ENCODE results near the gene PHF21B. TPM values are rescaled to one million over a fixed set of nuclear protein-coding genes. Genes with fewer than 3 reads are reported as not detected.
A peak's percentile ranks its signal among the peaks of the same experiment; 100 is the strongest.

PHF21B gene
- total and polyA plus RNA-seq, 5 donors from 2014 or later: not detected

DNA sequence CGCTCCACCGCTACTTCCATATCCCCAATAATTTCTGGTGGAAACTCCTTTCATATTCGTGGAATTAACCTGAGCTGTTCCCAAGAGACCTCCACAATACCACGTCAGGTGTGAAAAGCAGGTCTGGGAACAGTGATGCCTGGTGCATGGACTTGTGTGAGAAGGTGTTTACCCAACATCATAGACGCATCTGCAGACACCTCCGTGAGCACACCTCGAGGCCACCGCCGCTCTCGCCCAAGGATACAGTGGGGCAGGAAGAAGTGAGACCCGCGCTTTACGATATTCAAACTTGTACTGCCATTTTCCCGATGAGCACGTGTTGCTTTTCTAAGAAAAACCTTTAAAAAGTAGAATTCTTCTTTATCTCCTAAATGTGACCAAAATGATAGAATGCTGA lies 8.2 kb downstream of the PHF21B start:
- no peaks in the 10 kb centered on the region for H3K36me3 ChIP-seq (ENCODE audit: control insufficient read depth, insufficient read depth, low read length)
- Mint-ChIP-seq H3K4me1 (peaks cover 0 to 6% (median 4%) of the 10 kb centered on the region in 4 donors), H3K4me3 (no peak overlapping the region), H3K27ac (no peak overlapping the region), H3K36me3 (no peaks in the 10 kb centered on the region), H3K9me3 (peaks cover 0 to 5% (median 0%) of the 10 kb centered on the region in 7 donors), H3K27me3 (peaks cover 44% of the 10 kb centered on the region)
- DNase-seq (no peak), ATAC-seq (ENCODE audit: low read depth in 2 of 2) (no peak)
- no peak overlapping the region for H3K27ac ChIP-seq (ENCODE audit: insufficient read depth, low read length, poor library complexity, severe bottlenecking)
- peaks cover 4% of the 10 kb centered on the region for H3K4me1 ChIP-seq (ENCODE audit: control insufficient read depth, insufficient read depth, low read length, poor library complexity, severe bottlenecking)
- peaks cover 16% of the 10 kb centered on the region for H3K27me3 ChIP-seq (ENCODE audit: control insufficient read depth, insufficient read depth, low read length)
- no peaks in the 10 kb centered on the region for H3K9me3 ChIP-seq (ENCODE audit: control insufficient read depth in 2 of 2, low read length in 2 of 2)
- no peak overlapping the region for H3K4me3 ChIP-seq (ENCODE audit: low read depth, low read length)

DNA sequence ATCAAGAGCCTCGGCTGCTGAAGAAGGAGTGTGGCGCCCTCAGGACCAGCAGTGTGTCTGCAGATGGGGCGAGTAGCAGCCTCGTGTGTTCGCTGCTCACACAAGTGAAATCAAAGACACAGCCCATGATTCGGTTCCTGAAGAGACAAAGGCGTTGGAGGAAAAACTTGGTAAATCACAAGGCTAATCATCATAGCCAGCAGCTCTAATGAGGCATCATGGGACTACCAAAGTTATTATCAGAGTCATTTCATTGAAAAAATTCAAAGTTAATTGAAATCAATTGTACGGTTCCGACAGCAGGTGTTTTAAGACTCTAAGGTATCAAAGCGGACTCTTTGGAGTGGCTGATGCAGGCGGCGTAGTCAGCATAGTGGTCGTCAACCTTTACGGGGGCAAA lies 9.5 kb downstream of the PHF21B start:
- ATAC-seq (ENCODE audit: low read depth in 2 of 2) (no peak), DNase-seq (no peak)
- Mint-ChIP-seq H3K9me3 (peaks cover 0 to 4% (median 0%) of the 10 kb centered on the region in 7 donors), H3K36me3 (no peaks in the 10 kb centered on the region), H3K4me1 (no peaks in the 10 kb centered on the region), H3K27ac (no peak overlapping the region), H3K27me3 (peaks cover 31% of the 10 kb centered on the region), H3K4me3 (no peak overlapping the region)
- Histone ChIP-seq H3K27ac (ENCODE audit: insufficient read depth, low read length, poor library complexity, severe bottlenecking) (no peak overlapping the region), H3K9me3 (ENCODE audit: control insufficient read depth in 2 of 2, low read length in 2 of 2) (no peaks in the 10 kb centered on the region), H3K4me3 (ENCODE audit: low read depth, low read length) (no peak overlapping the region), H3K36me3 (ENCODE audit: control insufficient read depth, insufficient read depth, low read length) (no peaks in the 10 kb centered on the region), H3K27me3 (ENCODE audit: control insufficient read depth, insufficient read depth, low read length) (peaks cover 8% of the 10 kb centered on the region), H3K4me1 (ENCODE audit: control insufficient read depth, insufficient read depth, low read length, poor library complexity, severe bottlenecking) (no peaks in the 10 kb centered on the region)

DNA sequence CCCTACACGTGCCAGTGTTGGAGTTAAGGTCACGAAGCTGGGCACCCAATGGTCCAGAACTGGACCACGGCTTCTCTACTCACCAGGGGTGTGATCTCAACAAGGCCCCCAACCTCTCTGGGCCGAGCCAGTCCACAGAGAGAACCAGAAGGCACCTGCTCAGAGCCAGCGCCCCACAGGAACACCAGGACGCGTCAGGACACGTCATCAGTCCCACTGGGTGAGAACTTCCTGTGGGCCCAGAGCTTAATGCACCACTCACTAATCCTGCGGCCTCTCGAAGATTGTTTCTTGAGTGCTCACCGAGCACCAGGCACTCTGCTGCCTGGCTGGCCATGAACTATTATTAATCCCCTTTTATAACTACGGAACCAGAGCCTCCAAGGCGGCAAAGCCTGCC lies 10.1 kb downstream of the PHF21B start:
- no peaks in the 10 kb centered on the region for H3K4me1 Mint-ChIP-seq
- H3K4me3 Mint-ChIP-seq: no peak overlapping the region
- no peak overlapping the region for H3K27ac Mint-ChIP-seq
- H3K36me3 Mint-ChIP-seq: no peaks in the 10 kb centered on the region
- Histone ChIP-seq H3K4me3 (ENCODE audit: low read depth, low read length) (no peak overlapping the region), H3K36me3 (ENCODE audit: control insufficient read depth, insufficient read depth, low read length) (no peaks in the 10 kb centered on the region), H3K9me3 (ENCODE audit: control insufficient read depth in 2 of 2, low read length in 2 of 2) (no peaks in the 10 kb centered on the region), H3K4me1 (ENCODE audit: control insufficient read depth, insufficient read depth, low read length, poor library complexity, severe bottlenecking) (no peaks in the 10 kb centered on the region), H3K27ac (ENCODE audit: insufficient read depth, low read length, poor library complexity, severe bottlenecking) (no peak overlapping the region), H3K27me3 (ENCODE audit: control insufficient read depth, insufficient read depth, low read length) (peaks cover 3% of the 10 kb centered on the region)
- no peak for ATAC-seq (ENCODE audit: low read depth in 2 of 2)
- peaks cover 25% of the 10 kb centered on the region for H3K27me3 Mint-ChIP-seq
- DNase-seq: no peak
- peaks cover 0 to 4% (median 0%) of the 10 kb centered on the region in 7 donors for H3K9me3 Mint-ChIP-seq

DNA sequence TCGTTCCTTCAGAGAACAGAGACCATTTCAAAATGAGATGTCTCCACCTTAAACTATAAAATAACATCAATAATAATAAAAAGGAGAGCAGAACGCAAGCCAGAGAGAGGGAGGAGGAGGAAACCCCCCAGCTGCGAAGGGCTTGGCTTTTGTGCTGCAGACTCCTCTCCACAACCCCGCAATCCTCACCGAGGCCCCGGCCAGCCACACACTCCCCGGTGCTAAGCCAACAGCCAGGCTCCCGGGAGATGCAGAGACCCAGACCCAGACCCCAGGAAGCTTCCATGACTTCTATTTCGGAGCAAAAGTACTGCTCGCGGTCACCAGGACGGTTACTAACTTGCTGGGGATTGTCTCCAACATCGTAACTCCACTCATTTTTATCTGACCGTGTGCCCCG lies 10.6 kb downstream of the PHF21B start:
- Mint-ChIP-seq H3K27ac (no peak overlapping the region), H3K9me3 (peaks cover 0 to 4% (median 0%) of the 10 kb centered on the region in 7 donors), H3K27me3 (peaks cover 22% of the 10 kb centered on the region), H3K4me3 (no peak overlapping the region), H3K4me1 (no peaks in the 10 kb centered on the region), H3K36me3 (no peaks in the 10 kb centered on the region)
- DNase-seq (no peak), ATAC-seq (ENCODE audit: low read depth in 2 of 2) (no peak)
- H3K4me3 ChIP-seq (ENCODE audit: low read depth, low read length): no peak overlapping the region
- no peaks in the 10 kb centered on the region for H3K27me3 ChIP-seq (ENCODE audit: control insufficient read depth, insufficient read depth, low read length)
- no peaks in the 10 kb centered on the region for H3K36me3 ChIP-seq (ENCODE audit: control insufficient read depth, insufficient read depth, low read length)
- no peak overlapping the region for H3K27ac ChIP-seq (ENCODE audit: insufficient read depth, low read length, poor library complexity, severe bottlenecking)
- H3K4me1 ChIP-seq (ENCODE audit: control insufficient read depth, insufficient read depth, low read length, poor library complexity, severe bottlenecking): no peaks in the 10 kb centered on the region
- no peaks in the 10 kb centered on the region for H3K9me3 ChIP-seq (ENCODE audit: control insufficient read depth in 2 of 2, low read length in 2 of 2)

DNA sequence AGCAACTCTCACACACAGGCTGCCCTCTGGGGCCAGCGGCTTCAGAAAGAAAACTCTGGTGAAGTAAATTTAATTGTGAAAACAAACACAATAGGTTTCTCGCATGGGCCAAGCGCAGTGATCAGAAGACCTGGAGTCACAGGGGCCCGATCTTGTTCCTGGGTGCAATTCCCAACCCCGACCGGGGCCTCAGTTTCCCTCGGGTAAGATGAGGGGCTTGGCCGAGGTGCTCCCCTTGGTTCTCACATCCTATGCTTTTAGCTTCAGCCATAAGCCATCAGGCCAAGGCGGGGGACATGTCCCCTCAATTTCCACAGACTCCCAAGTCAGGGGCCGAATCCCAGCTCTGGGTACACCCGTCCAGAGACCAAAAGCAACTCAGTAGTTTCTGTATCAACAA lies 11.5 kb downstream of the PHF21B start:
- Histone ChIP-seq H3K36me3 (ENCODE audit: control insufficient read depth, insufficient read depth, low read length) (no peaks in the 10 kb centered on the region), H3K4me1 (ENCODE audit: control insufficient read depth, insufficient read depth, low read length, poor library complexity, severe bottlenecking) (no peaks in the 10 kb centered on the region), H3K27ac (ENCODE audit: insufficient read depth, low read length, poor library complexity, severe bottlenecking) (no peak overlapping the region), H3K9me3 (ENCODE audit: control insufficient read depth in 2 of 2, low read length in 2 of 2) (no peaks in the 10 kb centered on the region), H3K4me3 (ENCODE audit: low read depth, low read length) (no peak overlapping the region), H3K27me3 (ENCODE audit: control insufficient read depth, insufficient read depth, low read length) (no peaks in the 10 kb centered on the region)
- DNase-seq (no peak), ATAC-seq (ENCODE audit: low read depth in 2 of 2) (no peak)
- H3K4me3 Mint-ChIP-seq: no peak overlapping the region
- H3K9me3 Mint-ChIP-seq: peaks cover 0 to 4% (median 0%) of the 10 kb centered on the region in 7 donors
- no peaks in the 10 kb centered on the region for H3K4me1 Mint-ChIP-seq
- peaks cover 17% of the 10 kb centered on the region for H3K27me3 Mint-ChIP-seq
- no peak overlapping the region for H3K27ac Mint-ChIP-seq
- H3K36me3 Mint-ChIP-seq: no peaks in the 10 kb centered on the region

DNA sequence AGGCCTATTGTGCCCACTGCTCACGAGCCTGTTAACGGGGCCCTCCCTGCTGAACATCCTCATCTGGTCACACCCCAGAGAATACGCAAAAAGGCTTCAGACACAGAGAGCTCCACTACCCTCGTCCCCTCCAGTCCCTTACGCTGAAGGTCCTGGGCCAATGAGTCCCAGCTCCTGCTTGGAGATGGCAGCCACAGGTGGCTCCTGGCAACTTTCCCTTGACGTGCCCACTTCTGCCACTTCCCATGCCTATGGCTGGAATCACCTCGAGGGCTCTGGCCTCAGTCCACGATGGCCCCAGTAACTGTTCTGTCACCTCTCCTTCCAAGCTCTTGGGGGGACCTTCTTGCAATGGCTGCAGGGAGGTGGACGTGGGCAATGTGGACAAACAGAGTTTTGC lies 12.7 kb downstream of the PHF21B start:
- no peaks in the 10 kb centered on the region for H3K36me3 Mint-ChIP-seq
- ATAC-seq (ENCODE audit: low read depth in 2 of 2) (no peak), DNase-seq (no peak)
- H3K27me3 Mint-ChIP-seq: peaks cover 10% of the 10 kb centered on the region
- no peaks in the 10 kb centered on the region for H3K4me1 ChIP-seq (ENCODE audit: control insufficient read depth, insufficient read depth, low read length, poor library complexity, severe bottlenecking)
- no peaks in the 10 kb centered on the region for H3K4me1 Mint-ChIP-seq
- no peaks in the 10 kb centered on the region for H3K36me3 ChIP-seq (ENCODE audit: control insufficient read depth, insufficient read depth, low read length)
- H3K27ac ChIP-seq (ENCODE audit: insufficient read depth, low read length, poor library complexity, severe bottlenecking): no peak overlapping the region
- no peaks in the 10 kb centered on the region for H3K9me3 ChIP-seq (ENCODE audit: control insufficient read depth in 2 of 2, low read length in 2 of 2)
- no peak overlapping the region for H3K4me3 ChIP-seq (ENCODE audit: low read depth, low read length)
- H3K4me3 Mint-ChIP-seq: no peak overlapping the region
- H3K27me3 ChIP-seq (ENCODE audit: control insufficient read depth, insufficient read depth, low read length): no peaks in the 10 kb centered on the region
- H3K9me3 Mint-ChIP-seq: peaks cover 0 to 2% (median 0%) of the 10 kb centered on the region in 7 donors
- no peak overlapping the region for H3K27ac Mint-ChIP-seq

DNA sequence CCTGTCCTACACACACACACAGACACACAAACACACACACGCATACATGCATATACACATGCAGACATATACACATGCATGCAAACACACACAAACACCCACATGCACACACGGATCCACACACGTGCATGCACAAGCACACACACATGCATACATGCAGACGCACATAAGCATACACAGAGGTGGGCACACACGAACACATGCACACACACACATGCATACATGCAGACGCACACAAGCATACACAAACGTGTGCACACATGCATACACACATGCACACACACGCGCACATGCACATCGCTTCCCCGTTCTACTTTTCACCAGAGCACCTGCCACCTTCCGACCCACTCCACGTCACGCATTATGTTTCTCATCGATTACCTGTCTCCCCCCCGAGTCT lies 13.2 kb downstream of the PHF21B start:
- no peak overlapping the region for H3K27ac ChIP-seq (ENCODE audit: insufficient read depth, low read length, poor library complexity, severe bottlenecking)
- H3K36me3 Mint-ChIP-seq: no peaks in the 10 kb centered on the region
- ATAC-seq (ENCODE audit: low read depth in 2 of 2) (no peak), DNase-seq (no peak)
- H3K4me3 Mint-ChIP-seq: no peak overlapping the region
- peak overlapping the region in 1 of 3 donors; percentile 67 for H3K27ac Mint-ChIP-seq
- H3K36me3 ChIP-seq (ENCODE audit: control insufficient read depth, insufficient read depth, low read length): no peaks in the 10 kb centered on the region
- H3K9me3 Mint-ChIP-seq: peaks cover 0 to 2% (median 0%) of the 10 kb centered on the region in 7 donors
- no peaks in the 10 kb centered on the region for H3K27me3 ChIP-seq (ENCODE audit: control insufficient read depth, insufficient read depth, low read length)
- H3K4me1 Mint-ChIP-seq: no peaks in the 10 kb centered on the region
- H3K9me3 ChIP-seq (ENCODE audit: control insufficient read depth in 2 of 2, low read length in 2 of 2): no peaks in the 10 kb centered on the region
- no peak overlapping the region for H3K4me3 ChIP-seq (ENCODE audit: low read depth, low read length)
- H3K4me1 ChIP-seq (ENCODE audit: control insufficient read depth, insufficient read depth, low read length, poor library complexity, severe bottlenecking): no peaks in the 10 kb centered on the region
- peaks cover 8% of the 10 kb centered on the region for H3K27me3 Mint-ChIP-seq

DNA sequence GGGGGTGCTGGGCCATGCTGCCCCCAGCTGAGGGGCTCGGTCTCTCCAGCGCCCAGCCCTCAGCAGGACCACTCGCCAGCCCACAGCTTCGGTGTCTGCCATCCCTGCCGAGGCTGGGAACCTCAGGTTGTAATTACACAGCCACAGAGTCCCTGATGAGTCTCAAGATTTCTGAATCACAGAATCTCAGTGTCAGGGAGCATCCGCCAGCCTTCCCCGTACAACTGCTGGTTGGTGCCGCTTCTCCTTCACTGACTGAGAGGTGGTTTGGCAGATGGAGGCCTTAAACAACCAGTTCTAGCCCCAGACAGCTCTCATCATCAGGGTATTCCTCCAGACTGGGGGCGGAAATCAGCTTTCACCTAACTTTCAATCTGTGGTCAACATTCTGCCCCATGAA lies 13.7 kb downstream of the PHF21B start:
- Mint-ChIP-seq H3K27ac (no peak overlapping the region), H3K36me3 (no peaks in the 10 kb centered on the region), H3K27me3 (peaks cover 8% of the 10 kb centered on the region), H3K4me1 (no peaks in the 10 kb centered on the region), H3K4me3 (no peak overlapping the region), H3K9me3 (no peaks in the 10 kb centered on the region)
- Histone ChIP-seq H3K27ac (ENCODE audit: insufficient read depth, low read length, poor library complexity, severe bottlenecking) (no peak overlapping the region), H3K27me3 (ENCODE audit: control insufficient read depth, insufficient read depth, low read length) (no peaks in the 10 kb centered on the region), H3K9me3 (ENCODE audit: control insufficient read depth in 2 of 2, low read length in 2 of 2) (no peaks in the 10 kb centered on the region), H3K36me3 (ENCODE audit: control insufficient read depth, insufficient read depth, low read length) (no peaks in the 10 kb centered on the region), H3K4me1 (ENCODE audit: control insufficient read depth, insufficient read depth, low read length, poor library complexity, severe bottlenecking) (no peaks in the 10 kb centered on the region), H3K4me3 (ENCODE audit: low read depth, low read length) (no peak overlapping the region)
- no peak for DNase-seq
- ATAC-seq (ENCODE audit: low read depth in 2 of 2): no peak

All from CD4-positive, CD25-positive, alpha-beta regulatory T cell (primary cell).